B cell (primary cell): ENCODE data around the gene CCDC50. TPM values are rescaled to one million over a fixed set of nuclear protein-coding genes. Genes with fewer than 3 reads are reported as not detected.

Source experiments
- ATAC-seq: fragments of 200-7000 bp; cut with Tn5 transposase; one replicate; pipeline ENCODE4 v1.10.0; 2021; ENCODE audit warnings: low read depth, mild to moderate bottlenecking, moderate number of reproducible peaks, moderate library complexity
- CTCF ChIA-PET: fragments of 350-600 bp; sonication (Branson Sonifier 250); formaldehyde crosslinking; loops from one replicate; lab custom pipeline; 2021; ENCODE audit warnings: antibody characterized with exemption, inconsistent platforms; lab: Charles Lee
- POLR2A ChIA-PET: fragments of 350-600 bp; sonication (Branson Sonifier 250); formaldehyde crosslinking; loops from one replicate; lab custom pipeline; 2021; ENCODE audit warnings: antibody characterized with exemption; lab: Charles Lee
- DNase-seq: peaks from one replicate; pipeline ENCODE4 v3.0.0; 2013
- H2AFZ ChIP-seq: 2 replicates; pipeline ENCODE4 v1.6.1; 2012; ENCODE audit warnings: mild to moderate bottlenecking, low read depth, low read length; ENCODE audit not compliant: insufficient read depth, poor library complexity, severe bottlenecking
- H3K27ac ChIP-seq, 2 donors: 1 replicate in 1 of 2; 2 replicates in 1 of 2; pipeline ENCODE4 v1.5.1; 2012 to 2013; ENCODE audit warnings: low read length in 2 of 2, mild to moderate bottlenecking in 2 of 2, moderate library complexity in 1 of 2
- H3K27me3 ChIP-seq, 4 experiments: fragments of 200-600 bp in 1 of 4; sonication (generic) in 1 of 4; replicated peaks in 1 of 4; 1 replicate in 2 of 4; 2 replicates in 2 of 4; pipeline versions ENCODE4 v1.6.1 to v1.7.0; 2013 to 2016; ENCODE audit warnings: low read length in 3 of 4, mild to moderate bottlenecking in 2 of 4, mixed read lengths in 1 of 4, moderate library complexity in 1 of 4; ENCODE audit not compliant: insufficient read depth in 4 of 4, control insufficient read depth in 3 of 4; ENCODE audit errors: control extremely low read depth in 1 of 4
- H3K36me3 ChIP-seq, 2 experiments: replicated peaks in 1 of 2; 1 replicate in 1 of 2; 2 replicates in 1 of 2; pipeline versions ENCODE4 v1.6.1 to v1.7.1; 2013; ENCODE audit warnings: low read length in 1 of 2; ENCODE audit not compliant: insufficient read depth in 2 of 2, control insufficient read depth in 1 of 2; ENCODE audit errors: control extremely low read depth in 1 of 2, extremely low read depth in 1 of 2
- H3K4me1 ChIP-seq, 2 donors: fragments of 200-600 bp in 1 of 2; sonication (generic) in 1 of 2; 1 replicate in 1 of 2; 2 replicates in 1 of 2; pipeline versions ENCODE4 v1.5.1 to v1.6.1; 2013 to 2017; ENCODE audit warnings: low read length in 2 of 2; ENCODE audit not compliant: control insufficient read depth in 2 of 2, insufficient read depth in 2 of 2
- H3K4me2 ChIP-seq: replicated peaks from 2 replicates; pipeline ENCODE3; 2012; ENCODE audit warnings: mild to moderate bottlenecking, low read depth, low read length; ENCODE audit not compliant: poor library complexity, severe bottlenecking
- H3K4me3 ChIP-seq, 5 experiments: fragments of 200-600 bp in 1 of 5; sonication (generic) in 1 of 5; 1 replicate in 3 of 5; 2 replicates in 2 of 5; pipeline versions ENCODE4 v1.5.1 to v1.7.0; 2011 to 2016; ENCODE audit warnings: low read length in 4 of 5, mild to moderate bottlenecking in 4 of 5, low read depth in 2 of 5, control low read depth in 1 of 5, moderate library complexity in 1 of 5; ENCODE audit not compliant: insufficient read depth in 1 of 5; ENCODE audit errors: control extremely low read depth in 1 of 5, extremely low read depth in 1 of 5
- H3K79me2 ChIP-seq: fragments of 200-600 bp; sonication (generic); one replicate; pipeline ENCODE4 v1.6.0; 2016; ENCODE audit warnings: low read length; ENCODE audit not compliant: control insufficient read depth, insufficient read depth
- H3K9ac ChIP-seq: fragments of 200-600 bp; sonication (generic); 2 replicates; pipeline ENCODE4 v1.6.1; 2017; ENCODE audit warnings: mild to moderate bottlenecking, low read length, moderate library complexity
- H3K9me3 ChIP-seq, 3 donors: one replicate each; pipeline versions ENCODE4 v1.6.1 to v1.7.1; 2013; ENCODE audit warnings: low read length in 2 of 3; ENCODE audit not compliant: control insufficient read depth in 2 of 3, insufficient read depth in 1 of 3; ENCODE audit errors: control extremely low read depth in 1 of 3
- H4K20me1 ChIP-seq: 2 replicates; pipeline ENCODE4 v1.6.0; 2012; ENCODE audit warnings: mild to moderate bottlenecking, low read length; ENCODE audit not compliant: insufficient read depth, control insufficient read depth, poor library complexity, severe bottlenecking
- H3K27ac Mint-ChIP-seq: one replicate; pipeline ENCODE4 v1.8.0; 2021; ENCODE audit warnings: mixed read lengths
- H3K27me3 Mint-ChIP-seq: one replicate; pipeline ENCODE4 v1.8.0; 2021; ENCODE audit warnings: mixed read lengths
- H3K4me1 Mint-ChIP-seq: one replicate; pipeline ENCODE4 v1.8.0; 2021; ENCODE audit warnings: mixed read lengths
- H3K4me3 Mint-ChIP-seq: one replicate; pipeline ENCODE4 v1.8.0; 2021; ENCODE audit warnings: mixed read lengths
- H3K9me3 Mint-ChIP-seq: one replicate; pipeline ENCODE4 v1.8.0; 2022; ENCODE audit warnings: mixed read lengths; ENCODE audit not compliant: insufficient read depth
- EZH2 ChIP-seq: IDR thresholded peaks from 2 replicates; pipeline ENCODE4 v1.6.1; 2012; ENCODE audit warnings: borderline replicate concordance, low read depth, mild to moderate bottlenecking, moderate library complexity, low read length; ENCODE audit not compliant: insufficient read depth, poor library complexity, severe bottlenecking
- WGBS: methylation state at CpG from one replicate; pipeline ENCODE4 v1.1.5; 2013; ENCODE audit warnings: missing lambda C conversion rate; ENCODE audit not compliant: insufficient coverage; 5-methylcytosine and 5-hydroxymethylcytosine counted together
- intact Hi-C: fragments of 100-400 bp; cut with micrococcal nuclease; formaldehyde crosslinking; loops from one replicate; pipeline ENCODE4 v1.10.0; 2022
- polyA plus RNA-seq: library from polyadenylated mRNA; depleted of rRNA; stranded (reverse); fragments of >200 nt; gene quantifications from 2 replicates; pipeline ENCODE4 v1.2.3, GENCODE V29; 2012
- total RNA-seq, 2 donors: library from RNA; stranded (reverse); fragments of 120-200 nt in 1 of 2; gene quantifications; 1 replicate in 1 of 2; 2 replicates in 1 of 2; pipeline versions ENCODE4 v1.2.3 to v1.2.4, GENCODE V29; 2013 to 2022
- TF ChIP-seq, protein P1 (sequence below): fragments of 200-600 bp; IDR thresholded peaks from one replicate; pipeline ENCODE4 v1.8.0; 2022; ENCODE audit warnings: antibody characterized with exemption, mild to moderate bottlenecking

CCDC50 gene
- total and polyA plus RNA-seq, 2 donors (not counting 1 experiment from before 2014, with no cell fraction given), result 48.7 to 121 TPM

- no peaks in the 10 kb centered on the region for H3K9me3 ChIP-seq
- H3K27me3 Mint-ChIP-seq, result no peaks in the 10 kb centered on the region
- intact Hi-C loops, result no loop called here
- peaks cover 20% of the 10 kb centered on the region for H3K4me1 Mint-ChIP-seq
- POLR2A ChIA-PET, result no interaction called here
- TF ChIP-seq EZH2, result no peak
- TF ChIP-seq, protein P1, sequence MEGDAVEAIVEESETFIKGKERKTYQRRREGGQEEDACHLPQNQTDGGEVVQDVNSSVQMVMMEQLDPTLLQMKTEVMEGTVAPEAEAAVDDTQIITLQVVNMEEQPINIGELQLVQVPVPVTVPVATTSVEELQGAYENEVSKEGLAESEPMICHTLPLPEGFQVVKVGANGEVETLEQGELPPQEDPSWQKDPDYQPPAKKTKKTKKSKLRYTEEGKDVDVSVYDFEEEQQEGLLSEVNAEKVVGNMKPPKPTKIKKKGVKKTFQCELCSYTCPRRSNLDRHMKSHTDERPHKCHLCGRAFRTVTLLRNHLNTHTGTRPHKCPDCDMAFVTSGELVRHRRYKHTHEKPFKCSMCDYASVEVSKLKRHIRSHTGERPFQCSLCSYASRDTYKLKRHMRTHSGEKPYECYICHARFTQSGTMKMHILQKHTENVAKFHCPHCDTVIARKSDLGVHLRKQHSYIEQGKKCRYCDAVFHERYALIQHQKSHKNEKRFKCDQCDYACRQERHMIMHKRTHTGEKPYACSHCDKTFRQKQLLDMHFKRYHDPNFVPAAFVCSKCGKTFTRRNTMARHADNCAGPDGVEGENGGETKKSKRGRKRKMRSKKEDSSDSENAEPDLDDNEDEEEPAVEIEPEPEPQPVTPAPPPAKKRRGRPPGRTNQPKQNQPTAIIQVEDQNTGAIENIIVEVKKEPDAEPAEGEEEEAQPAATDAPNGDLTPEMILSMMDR, result no peak
- no peak overlapping the region for H3K4me3 Mint-ChIP-seq
- H3K9me3 Mint-ChIP-seq, result no peaks in the 10 kb centered on the region
- no peaks in the 10 kb centered on the region for H3K27me3 ChIP-seq
- H3K4me3 ChIP-seq, result no peak overlapping the region
- DNase-seq (no peak), ATAC-seq (no peak)
- no peaks in the 10 kb centered on the region for H4K20me1 ChIP-seq
- H3K9ac ChIP-seq, result no peak overlapping the region
- H3K27ac ChIP-seq, result no peak overlapping the region
- H3K79me2 ChIP-seq, result no peaks in the 10 kb centered on the region
- peaks cover 3 to 7% of the 10 kb centered on the region in 2 donors for H3K4me1 ChIP-seq
- H2AFZ ChIP-seq, result no peak overlapping the region
- no peak overlapping the region for H3K4me2 ChIP-seq
- 97% methylated on average over 3 of the region's 4 CpGs for WGBS
- CTCF ChIA-PET, result no interaction called here
- no peaks in the 10 kb centered on the region for H3K36me3 ChIP-seq
- H3K27ac Mint-ChIP-seq, result no peak overlapping the region
Observed at GRCh38 chr3:191307341-191307740, 21.9 kb upstream of the CCDC50 start.

DNA sequence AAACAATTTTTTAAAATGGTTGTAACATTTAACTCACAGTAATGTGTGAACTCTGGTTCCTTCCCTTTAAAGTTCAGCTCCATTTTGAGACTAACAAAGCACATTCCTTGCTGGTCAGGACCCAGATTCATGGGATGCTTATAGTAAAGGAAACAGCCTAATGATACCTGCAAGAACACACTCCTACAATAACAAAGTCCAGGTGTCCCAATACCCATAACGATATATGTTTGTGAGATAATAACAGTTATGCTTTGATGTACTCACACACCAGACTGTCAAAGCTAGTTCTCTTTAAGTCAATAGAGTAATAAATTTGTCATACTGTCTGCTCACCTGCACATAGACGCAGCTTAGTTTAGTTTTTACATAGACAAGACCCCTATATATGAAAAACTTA, 15.9 kb upstream of the CCDC50 start:
- Mint-ChIP-seq H3K27me3 (no peaks in the 10 kb centered on the region), H3K27ac (no peak overlapping the region), H3K4me1 (no peaks in the 10 kb centered on the region), H3K9me3 (no peaks in the 10 kb centered on the region), H3K4me3 (no peak overlapping the region)
- intact Hi-C loops, result no loop called here
- no CpG with 5 or more reads among the region's 2 CpGs for WGBS
- Histone ChIP-seq H2AFZ (no peak overlapping the region), H4K20me1 (no peaks in the 10 kb centered on the region), H3K9ac (no peak overlapping the region), H3K36me3 (no peaks in the 10 kb centered on the region), H3K9me3 (peaks cover 0 to 9% (median 0%) of the 10 kb centered on the region in 3 donors), H3K4me1 (no peaks in the 10 kb centered on the region), H3K4me2 (no peak overlapping the region), H3K79me2 (no peaks in the 10 kb centered on the region), H3K4me3 (no peak overlapping the region), H3K27ac (no peak overlapping the region), H3K27me3 (no peaks in the 10 kb centered on the region)
- no peak for ATAC-seq
- ChIA-PET POLR2A (interaction anchor here (0.6 kb wide), 1 partner anchor 28 kb away, joined by 4 read pairs; no protein-coding TSS in a partner anchor), CTCF (no interaction called here)
- TF ChIP-seq, protein P1, result no peak
- TF ChIP-seq EZH2, result no peak
- DNase-seq, result no peak
